ENCODE results near the gene PDILT. TPM values are rescaled to one million over a fixed set of nuclear protein-coding genes. Genes with fewer than 3 reads are reported as not detected.

PDILT gene
- total RNA-seq, 2 donors from 2014 or later: not detected

DNA sequence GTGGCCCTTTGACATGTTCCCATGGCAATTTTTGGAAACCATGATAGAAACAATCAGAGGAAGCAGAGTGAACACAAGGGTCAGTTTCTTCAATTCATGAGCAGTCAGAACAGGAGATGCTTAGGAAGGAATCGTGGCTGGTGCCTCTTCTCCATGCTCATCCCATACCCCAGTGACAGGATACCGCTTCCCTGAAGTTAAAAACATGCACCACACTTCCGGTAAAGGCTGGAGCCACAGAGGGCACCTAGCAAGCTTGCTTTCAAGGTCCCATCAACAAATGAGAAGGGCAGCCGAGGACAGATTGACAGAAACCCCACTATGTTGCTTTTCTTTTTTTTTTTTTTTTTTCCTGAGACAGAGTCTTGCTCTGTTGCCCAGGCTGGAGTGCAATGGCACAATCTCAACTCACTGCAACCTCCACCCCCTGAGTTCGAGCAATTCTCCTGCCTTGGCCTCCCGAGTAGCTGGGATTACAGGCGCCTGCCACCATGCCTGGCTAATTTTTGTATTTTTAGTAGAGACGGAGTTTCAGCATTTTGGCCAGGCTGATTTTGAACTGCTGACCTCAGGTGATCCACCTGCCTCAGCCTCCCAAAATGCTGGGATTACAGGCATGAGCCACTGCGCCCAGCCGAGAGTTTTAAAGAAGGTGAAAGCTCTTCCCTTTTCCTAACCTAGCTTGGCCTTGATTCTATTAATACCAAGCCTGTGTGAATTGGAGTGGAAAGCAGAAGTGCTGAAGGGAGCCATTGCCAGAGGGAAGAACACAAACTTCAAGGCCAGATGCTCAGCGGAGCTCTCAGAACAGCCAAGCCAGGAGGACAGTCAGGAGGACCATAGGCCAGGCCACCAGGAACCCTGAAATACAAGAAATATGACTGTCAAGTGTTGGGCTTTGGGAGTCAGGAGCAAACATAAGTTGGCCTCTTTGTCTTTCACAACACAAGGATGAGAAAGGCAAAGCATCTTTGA, 93.8 kb downstream of the PDILT start:
- H3K9me3 Mint-ChIP-seq: peaks cover 0 to 3% of the 10 kb centered on the region in 2 donors
- ATAC-seq (replicated peaks in 1 of 2) (no peak), DNase-seq (no peak)
- no peaks in the 10 kb centered on the region for H3K36me3 Mint-ChIP-seq (ENCODE audit: insufficient read depth in 2 of 2)
- no peak overlapping the region for H3K4me3 Mint-ChIP-seq
- H3K4me1 Mint-ChIP-seq (ENCODE audit: low read depth): no peaks in the 10 kb centered on the region
- H3K27me3 Mint-ChIP-seq (ENCODE audit: low read depth): no peaks in the 10 kb centered on the region
- H3K27ac Mint-ChIP-seq: no peak overlapping the region

DNA sequence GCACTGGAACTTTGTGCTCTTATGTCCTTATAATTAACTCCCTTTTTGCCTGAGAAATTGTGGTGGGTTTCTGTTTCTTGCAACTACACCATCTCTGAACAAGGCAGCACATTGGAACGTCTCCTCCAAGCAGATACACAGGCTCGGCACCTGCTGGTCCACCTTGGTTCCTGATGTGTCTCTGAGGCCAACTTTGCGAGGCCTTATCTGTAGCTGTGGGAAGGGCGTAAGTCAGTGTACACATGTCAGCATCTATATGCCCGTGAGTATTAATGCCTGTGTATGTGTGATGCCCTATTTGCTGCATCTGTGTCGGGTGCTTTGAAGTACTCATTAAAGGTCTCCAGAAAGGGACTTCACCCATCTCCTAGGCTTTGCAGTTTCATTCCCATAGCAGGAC, 94.8 kb downstream of the PDILT start:
- H3K4me3 Mint-ChIP-seq: no peak overlapping the region
- H3K27ac Mint-ChIP-seq: no peak overlapping the region
- H3K36me3 Mint-ChIP-seq (ENCODE audit: insufficient read depth in 2 of 2): no peaks in the 10 kb centered on the region
- ATAC-seq (replicated peaks in 1 of 2) (no peak), DNase-seq (no peak)
- H3K4me1 Mint-ChIP-seq (ENCODE audit: low read depth): no peaks in the 10 kb centered on the region
- H3K9me3 Mint-ChIP-seq: peaks cover 0 to 3% of the 10 kb centered on the region in 2 donors
- no peaks in the 10 kb centered on the region for H3K27me3 Mint-ChIP-seq (ENCODE audit: low read depth)

Other genes with a start within 250 kb of the PDILT start
- not detected for gene GP2, start 77.2 kb downstream of the PDILT start, total RNA-seq
- gene UMOD, start 52.0 kb downstream of the PDILT start, total RNA-seq: not detected
- gene ACSM5, start 4.8 kb upstream of the PDILT start, total RNA-seq: not detected
- under 1 TPM; 0.49 to 0.79 TPM for gene ACSM2A, start 46.8 kb upstream of the PDILT start, total RNA-seq
- gene ACSM2B, start 171.6 kb upstream of the PDILT start, total RNA-seq: under 1 TPM in 1 of 2 donors, not detected in 1; 0.10 TPM